NCI-H2227 (cell line): ENCODE measurements around the gene U2AF1L4.
"Not testable (repeated sequence)": the region's sequence is repeated elsewhere in the genome, so short reads cannot be mapped to it uniquely, and the experiment has no call there.

Experiments used
- DNase-seq: peaks from one replicate; lab custom pipeline; 2025; ENCODE audit not compliant: unreplicated experiment; lab: John Stamatoyannopoulos, UW

U2AF1L4 gene

DNA sequence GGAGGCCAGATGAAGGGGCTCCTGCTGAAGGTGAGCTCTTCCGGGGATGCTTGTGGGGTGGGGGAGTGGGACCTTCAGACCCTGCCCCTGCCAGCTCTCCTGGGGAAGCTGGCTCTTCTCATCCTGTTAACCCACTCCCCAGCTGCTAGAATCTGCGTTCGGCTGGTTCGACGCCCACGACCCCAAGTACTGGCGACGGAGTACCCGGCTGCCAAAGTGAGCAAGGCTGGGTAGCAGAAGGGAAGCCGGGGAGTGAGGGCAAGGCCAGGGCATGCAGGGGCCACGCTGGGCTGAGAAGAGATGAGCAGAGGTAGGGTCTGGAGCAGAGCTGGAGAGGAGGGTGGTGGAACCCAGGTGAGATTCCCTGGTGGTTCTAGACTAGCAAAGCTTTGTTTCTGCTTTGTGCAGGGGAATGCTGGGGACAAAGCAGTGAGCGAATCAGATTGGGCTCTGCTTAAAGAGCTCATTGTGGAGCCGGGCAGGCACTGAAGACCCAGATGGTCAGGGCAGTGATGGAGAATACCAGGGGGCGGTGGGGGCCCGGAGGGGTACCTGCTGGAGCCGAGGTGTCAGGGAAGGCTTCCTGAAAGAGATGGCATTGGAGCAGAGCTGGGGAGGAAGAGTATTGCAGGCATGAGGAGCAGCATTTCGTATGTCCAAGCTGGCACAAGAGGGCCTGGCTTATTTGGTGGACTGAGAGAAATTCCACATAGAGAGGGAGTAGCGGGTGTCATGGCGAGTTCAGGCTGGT lies 17.1 kb downstream of the U2AF1L4 start:
- DNase-seq, result no peak

DNA sequence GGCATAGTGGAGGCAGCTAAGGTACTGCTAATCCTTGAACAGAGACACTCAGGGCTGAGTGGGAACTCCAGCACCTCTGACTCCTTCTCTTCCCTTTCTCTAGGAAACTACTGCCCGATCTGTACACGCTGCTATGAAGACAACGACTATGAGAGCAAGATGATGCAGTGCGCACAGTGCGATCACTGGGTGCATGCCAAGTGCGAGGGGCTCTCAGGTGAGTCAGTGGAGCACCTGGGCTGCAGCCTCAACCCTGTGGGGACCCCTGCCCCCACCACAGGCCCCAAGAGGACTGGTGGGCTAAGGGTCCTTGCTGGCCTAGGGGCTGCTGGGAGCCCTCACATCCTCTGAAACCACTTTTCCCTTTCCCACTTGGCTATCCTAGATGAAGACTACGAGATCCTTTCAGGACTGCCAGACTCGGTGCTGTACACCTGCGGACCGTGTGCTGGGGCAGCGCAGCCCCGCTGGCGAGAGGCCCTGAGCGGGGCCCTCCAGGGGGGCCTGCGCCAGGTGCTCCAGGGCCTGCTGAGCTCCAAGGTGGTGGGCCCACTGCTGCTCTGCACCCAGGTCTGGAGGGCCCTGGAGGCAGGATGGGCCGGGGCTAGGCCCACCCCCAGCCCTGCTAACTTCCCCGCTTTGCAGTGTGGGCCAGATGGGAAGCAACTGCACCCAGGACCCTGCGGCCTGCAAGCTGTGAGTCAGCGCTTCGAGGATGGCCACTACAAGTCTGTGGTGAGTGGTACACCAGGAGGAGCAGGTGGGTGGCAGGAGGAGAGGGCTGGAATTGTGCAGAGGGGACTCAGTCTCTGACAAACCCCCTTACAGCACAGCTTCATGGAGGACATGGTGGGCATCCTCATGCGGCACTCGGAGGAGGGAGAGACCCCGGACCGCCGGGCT lies 17.9 kb downstream of the U2AF1L4 start:
- no peak for DNase-seq

DNA sequence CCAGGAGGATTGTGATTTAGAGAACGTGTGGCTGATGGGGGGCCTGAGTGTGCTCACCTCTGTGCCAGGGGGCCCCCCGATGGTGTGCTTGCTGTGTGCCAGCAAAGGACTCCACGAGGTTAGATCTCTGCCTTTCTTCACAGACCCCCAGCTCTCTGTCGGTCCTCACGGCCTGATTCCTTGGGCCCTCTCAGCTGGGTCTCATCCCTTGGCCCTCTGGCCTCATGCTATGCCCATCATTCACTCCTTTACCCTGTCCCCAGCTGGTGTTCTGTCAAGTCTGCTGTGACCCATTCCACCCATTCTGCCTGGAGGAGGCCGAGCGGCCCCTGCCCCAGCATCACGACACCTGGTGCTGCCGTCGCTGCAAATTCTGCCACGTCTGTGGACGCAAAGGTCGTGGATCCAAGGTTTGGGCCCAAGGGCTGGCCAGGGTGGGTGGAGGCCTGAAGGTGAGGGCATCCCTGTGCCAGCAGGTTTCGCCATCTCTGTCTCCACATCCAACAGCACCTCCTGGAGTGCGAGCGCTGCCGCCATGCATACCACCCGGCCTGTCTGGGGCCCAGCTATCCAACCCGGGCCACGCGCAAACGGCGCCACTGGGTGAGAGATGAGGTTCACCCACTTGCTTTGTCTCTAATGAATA lies 19.9 kb downstream of the U2AF1L4 start:
- no peak for DNase-seq

DNA sequence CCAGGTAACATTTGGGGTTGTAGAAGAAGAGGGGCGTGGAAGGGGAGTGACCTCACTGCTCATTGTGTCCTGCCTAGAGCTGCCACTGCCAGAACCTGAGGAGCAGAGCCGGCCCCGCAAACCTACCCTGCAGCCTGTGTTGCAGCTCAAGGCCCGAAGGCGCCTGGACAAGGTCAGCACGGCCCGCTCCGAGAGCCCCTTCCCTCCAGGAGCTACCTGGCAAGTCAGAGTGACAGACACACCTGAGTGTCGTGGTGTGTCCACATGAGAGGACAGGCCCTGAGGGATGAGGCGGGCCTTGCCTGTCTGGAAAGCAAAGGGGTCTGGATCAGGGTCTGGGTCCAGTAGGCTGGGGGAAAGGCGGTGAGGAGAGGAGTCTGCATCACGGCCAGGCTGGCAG lies 20.7 kb downstream of the U2AF1L4 start:
- no peak for DNase-seq

DNA sequence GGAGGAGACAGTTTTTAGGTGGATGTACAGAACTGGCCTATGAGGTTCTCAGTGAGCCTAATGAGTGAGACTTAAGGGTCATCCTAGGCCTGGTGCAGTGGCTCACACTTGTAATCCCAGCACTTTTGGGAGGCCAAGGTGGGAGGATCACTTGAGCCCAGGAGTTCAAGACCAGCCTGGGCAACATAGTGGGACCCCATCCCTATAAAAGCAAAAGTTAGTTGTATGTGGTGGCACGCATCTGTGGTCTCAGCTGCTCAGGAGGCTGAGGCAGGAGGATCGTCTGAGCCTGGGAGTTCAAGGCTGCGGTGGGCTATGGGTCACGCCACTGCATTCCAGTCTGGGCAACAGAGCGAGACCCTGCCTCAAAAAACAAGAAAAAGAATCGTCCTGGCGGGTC lies 21.1 kb downstream of the U2AF1L4 start:
- DNase-seq, result not testable (repeated sequence)

DNA sequence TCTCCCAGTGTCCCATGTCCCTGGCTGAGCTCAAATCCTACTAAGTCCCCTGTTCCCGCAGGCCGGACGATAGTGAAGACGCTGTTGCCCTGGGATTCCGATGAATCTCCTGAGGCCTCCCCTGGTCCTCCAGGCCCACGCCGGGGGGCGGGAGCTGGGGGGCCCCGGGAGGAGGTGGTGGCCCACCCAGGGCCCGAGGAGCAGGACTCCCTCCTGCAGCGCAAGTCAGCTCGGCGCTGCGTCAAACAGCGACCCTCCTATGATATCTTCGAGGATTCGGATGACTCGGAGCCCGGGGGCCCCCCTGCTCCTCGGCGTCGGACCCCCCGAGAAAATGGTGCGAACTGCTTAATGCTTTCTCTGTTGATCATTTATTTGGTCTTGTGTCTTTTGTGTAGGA lies 21.5 kb downstream of the U2AF1L4 start:
- no peak for DNase-seq

DNA sequence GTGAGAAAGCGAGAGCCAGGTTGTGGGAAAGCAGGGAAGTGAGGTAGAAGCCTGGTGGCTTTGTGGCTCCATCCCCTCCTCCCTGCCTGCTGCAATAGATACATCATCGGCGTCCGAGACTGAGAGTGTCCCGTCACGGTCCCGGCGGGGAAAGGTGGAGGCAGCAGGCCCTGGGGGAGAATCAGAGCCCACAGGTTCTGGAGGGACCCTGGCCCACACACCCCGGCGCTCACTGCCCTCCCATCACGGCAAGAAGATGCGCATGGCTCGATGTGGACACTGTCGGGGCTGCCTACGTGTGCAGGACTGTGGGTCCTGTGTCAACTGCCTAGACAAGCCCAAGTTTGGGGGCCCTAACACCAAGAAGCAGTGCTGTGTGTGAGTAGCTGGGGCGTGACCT lies 22.3 kb downstream of the U2AF1L4 start:
- DNase-seq, result no peak

DNA sequence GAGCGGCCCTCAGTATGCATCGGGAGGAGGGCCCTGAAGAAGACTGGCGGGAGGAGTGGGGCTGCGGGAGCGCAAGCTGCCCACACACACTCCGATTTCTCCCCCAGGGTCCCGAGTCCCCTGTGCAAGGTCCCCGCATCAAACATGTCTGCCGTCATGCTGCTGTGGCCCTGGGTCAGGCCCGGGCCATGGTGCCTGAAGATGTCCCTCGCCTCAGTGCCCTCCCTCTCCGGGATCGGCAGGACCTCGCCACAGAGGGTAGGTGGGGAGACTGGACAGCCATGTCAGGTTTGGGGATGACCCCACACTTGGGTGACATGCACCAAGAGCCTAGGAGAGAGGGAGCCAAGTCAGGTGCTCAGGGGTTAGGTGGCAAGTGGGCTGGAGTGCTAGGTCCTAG lies 22.8 kb downstream of the U2AF1L4 start:
- DNase-seq, result no peak

DNA sequence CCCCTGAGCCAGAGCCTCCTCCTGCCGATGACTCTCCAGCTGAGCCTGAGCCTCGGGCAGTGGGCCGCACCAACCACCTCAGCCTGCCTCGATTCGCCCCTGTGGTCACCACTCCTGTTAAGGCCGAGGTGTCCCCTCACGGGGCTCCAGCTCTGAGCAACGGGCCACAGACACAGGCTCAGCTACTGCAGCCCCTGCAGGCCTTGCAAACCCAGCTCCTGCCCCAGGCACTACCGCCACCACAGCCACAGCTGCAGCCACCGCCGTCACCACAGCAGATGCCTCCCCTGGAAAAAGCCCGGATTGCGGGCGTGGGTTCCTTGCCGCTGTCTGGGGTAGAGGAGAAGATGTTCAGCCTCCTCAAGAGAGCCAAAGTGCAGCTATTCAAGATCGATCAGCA lies 23.8 kb downstream of the U2AF1L4 start:
- DNase-seq, result no peak

DNA sequence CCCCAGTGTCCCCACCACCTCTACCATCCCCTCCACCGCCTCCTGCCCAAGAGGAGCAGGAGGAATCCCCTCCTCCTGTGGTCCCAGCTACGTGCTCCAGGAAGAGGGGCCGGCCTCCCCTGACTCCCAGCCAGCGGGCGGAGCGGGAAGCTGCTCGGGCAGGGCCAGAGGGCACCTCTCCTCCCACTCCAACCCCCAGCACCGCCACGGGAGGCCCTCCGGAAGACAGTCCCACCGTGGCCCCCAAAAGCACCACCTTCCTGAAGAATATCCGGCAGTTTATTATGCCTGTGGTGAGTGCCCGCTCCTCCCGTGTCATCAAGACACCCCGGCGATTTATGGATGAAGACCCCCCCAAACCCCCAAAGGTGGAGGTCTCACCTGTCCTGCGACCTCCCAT lies 24.6 kb downstream of the U2AF1L4 start:
- no peak for DNase-seq

DNA sequence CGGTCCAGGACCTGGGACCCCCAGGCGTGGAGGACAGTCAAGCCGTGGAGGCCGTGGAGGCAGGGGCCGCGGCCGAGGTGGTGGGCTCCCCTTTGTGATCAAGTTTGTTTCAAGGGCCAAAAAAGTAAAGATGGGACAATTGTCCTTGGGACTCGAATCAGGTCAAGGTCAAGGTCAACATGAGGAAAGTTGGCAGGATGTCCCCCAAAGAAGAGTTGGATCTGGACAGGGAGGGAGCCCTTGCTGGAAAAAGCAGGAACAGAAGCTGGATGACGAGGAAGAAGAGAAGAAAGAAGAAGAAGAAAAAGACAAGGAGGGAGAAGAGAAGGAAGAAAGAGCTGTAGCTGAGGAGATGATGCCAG lies 25.1 kb downstream of the U2AF1L4 start:
- DNase-seq, result no peak

DNA sequence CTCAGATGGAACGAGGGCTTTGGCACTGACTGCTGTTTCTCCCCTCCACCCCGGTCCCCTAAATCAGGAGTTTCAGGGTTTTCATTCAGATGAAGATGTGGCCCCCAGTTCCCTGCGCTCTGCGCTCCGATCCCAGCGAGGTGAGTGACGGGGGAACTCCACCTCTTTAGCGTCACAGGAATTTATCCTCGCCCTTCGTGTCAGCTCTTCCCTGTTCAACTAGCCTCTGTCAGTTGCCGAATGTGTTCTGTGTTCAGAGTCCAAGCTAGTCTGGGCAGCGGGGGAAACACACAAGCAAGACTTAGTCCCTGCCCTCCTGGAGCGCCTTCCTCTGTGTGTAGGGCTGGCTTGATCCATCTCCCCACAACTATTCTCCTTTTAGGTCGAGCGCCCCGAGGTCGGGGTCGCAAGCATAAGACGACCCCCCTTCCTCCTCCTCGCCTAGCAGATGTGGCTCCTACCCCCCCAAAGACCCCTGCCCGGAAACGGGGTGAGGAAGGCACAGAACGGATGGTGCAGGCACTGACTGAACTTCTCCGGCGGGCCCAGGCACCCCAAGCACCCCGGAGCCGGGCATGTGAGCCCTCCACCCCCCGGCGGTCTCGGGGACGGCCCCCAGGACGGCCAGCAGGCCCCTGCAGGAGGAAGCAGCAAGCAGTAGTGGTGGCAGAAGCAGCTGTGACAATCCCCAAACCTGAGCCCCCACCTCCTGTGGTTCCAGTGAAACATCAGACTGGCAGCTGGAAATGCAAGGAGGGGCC lies 25.6 kb downstream of the U2AF1L4 start:
- no peak for DNase-seq

DNA sequence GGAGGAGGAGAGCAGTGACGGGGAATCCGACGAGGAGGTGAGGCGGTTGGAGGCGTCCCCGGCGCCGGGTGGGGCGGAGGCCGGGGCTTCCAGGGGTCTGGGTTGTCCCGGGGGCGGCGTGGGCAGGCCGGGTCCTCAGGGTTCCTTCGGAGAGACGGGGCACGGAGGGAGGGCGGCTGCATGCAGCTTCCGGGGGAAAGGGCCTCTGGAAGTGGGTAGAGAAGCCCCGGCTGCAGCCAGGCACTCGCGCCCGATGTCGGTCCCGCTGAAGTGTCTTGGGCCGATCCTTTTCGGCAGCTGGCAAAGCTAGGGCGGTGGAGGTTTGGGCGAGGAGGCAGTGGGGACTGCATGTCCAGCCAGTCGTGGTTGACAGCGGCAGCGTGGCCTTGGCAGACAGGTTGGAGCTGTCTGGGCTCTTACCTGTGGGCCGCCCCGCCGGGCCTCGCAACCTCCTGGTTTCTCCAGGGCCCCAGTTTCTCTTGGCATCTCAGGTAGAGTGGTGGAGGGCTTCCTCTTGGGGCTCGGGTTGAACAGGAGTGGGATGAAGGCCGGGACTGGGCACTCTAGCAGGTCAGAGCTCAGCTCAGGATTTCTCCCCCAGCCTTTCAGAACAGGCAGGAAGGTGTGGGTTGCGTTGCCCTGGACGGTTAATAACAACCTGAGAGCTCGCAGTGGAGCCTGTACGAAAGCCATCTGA lies 26.7 kb downstream of the U2AF1L4 start:
- DNase-seq, result peak; percentile 88

DNA sequence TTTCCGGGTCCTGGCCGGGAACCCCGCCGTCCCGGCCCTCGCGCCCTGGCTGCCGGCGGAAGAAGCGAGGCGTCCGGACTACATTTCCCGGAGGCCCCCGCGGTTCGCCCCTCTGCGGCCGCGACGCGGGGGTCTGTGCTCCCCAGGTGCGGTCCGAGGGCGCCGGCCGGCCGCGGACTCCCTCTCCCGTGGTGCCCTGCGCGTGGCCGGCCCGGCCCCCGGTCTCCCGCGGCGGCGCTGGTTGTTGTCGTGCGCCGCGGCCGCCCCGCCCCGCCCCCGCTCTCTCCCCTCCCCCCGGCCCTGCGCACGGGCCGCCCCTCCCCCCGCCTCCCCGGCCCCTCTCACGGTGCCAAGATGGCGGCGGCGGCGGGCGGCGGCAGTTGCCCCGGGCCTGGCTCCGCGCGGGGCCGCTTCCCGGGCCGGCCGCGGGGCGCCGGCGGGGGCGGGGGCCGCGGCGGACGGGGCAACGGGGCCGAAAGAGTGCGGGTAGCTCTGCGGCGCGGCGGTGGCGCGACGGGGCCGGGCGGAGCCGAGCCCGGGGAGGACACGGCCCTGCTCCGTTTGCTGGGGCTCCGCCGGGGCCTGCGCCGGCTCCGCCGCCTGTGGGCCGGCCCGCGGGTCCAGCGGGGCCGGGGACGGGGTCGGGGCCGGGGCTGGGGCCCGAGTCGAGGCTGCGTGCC lies 27.4 kb downstream of the U2AF1L4 start, which contains the start of gene KMT2B:
KMT2B (plus strand) TSS at position 339 of the 680 bp plus-strand sequence; CDS start at position 355, 16 bp downstream.
- peak; percentile 100 for DNase-seq

DNA sequence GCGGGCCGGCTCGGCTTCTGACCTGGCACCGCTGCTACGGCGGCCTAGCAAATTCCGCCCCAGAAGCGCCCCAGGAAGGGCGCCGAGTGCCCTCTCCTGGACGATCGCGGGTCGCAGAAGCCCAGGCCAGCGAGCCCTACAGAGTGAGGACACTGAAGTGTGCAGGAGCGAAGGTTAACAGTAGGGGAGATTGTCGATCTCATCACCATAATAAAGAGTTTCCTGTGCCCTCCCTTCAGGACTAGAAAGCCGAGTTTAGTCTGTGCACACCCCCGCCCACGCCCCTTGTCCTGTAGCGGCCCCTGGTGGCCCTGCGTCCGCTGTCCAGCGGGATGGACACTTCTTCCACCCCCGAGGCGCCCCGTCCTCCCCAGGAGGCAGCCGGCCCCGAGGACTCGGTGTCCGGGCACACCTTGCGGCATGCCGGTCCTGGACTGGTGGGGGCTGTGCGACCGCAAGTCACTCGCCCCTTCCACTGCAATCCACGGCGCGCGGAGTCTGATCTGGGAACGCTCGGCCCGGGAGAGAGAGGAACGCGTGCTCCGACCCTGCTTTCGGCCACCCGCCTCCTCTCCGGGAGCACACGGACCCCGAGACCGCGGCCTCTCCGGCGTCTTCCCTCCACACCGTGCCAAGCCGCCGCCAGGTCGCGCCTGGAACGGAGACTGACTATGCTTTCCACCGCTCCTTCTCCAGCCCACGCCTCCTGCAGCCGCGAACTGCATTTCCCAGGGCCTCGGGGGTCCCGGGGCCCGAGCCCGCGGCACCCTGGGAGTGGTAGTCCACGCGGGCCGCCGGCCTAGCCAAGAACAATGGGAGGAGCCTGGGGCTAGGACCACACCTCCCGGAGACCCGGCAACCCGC lies 28.2 kb downstream of the U2AF1L4 start:
- peak; percentile 99 for DNase-seq

DNA sequence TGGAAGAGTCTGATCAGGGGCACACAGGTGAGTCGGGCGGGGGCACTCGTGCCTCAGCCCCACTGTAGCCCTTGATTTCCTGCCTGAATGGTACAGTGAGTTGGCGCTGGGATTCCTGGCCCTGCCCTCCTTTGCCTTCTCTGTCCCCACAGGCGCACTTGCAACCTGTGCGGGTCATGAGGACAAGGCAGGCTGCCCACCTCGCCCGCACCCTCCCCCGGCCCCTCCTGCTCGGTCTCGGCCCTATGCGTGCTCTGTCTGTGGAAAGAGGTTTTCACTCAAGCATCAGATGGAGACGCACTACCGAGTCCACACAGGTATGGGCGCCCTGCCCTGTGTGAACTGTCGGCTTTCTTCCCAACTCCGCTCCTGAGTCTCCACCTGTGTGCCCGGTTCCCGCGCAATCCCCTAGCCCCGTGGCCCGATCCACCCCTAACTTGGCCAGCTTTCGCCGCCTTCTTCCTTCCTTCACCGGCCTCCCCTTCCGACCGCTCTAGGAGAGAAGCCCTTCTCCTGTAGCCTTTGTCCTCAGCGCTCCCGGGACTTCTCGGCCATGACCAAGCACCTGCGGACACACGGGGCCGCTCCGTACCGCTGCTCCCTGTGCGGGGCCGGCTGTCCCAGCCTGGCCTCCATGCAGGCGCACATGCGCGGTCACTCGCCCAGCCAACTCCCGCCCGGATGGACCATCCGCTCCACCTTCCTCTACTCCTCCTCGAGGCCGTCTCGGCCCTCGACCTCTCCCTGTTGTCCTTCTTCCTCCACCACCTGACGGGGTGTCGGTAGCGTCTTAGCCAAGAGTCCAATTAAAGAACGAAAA lies 29.0 kb downstream of the U2AF1L4 start:
- peak; percentile 95 for DNase-seq

DNA sequence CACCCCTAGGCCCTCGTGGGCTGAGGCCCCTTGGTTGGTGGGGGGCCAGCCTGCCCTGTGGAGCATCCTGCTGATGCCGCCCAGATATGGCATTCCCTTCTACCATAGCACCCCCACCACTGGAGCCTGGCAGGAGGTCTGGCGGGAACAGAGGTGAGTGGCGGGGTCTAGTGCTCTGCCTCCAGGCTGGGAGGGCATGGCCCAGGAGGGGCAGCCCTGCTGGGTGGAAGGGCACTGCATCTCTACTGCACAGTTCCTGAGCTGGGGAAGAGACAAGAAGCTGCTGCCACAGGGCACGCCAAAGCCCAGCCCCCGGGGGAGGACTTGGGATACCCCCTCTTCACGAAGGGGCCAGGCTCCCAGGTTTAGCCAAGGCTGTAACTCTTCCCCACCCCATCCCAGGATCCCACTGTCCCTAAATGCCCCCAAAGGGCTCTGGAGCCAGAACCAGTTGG lies 29.8 kb downstream of the U2AF1L4 start:
- no peak for DNase-seq
